Stimulated activated CD4-positive, alpha-beta T cell treated with anti-CD3 and anti-CD28 coated beads, Interleukin-12 subunit alpha, Interleukin-12 subunit beta, amount 100 ng/mL, for 4 hours (primary cell): ENCODE results near the gene CCDC83.
"Not testable (repeated sequence)": the region's sequence is repeated elsewhere in the genome, so short reads cannot be mapped to it uniquely, and the experiment has no call there.

Source experiments
- DNase-seq: peaks from one replicate; pipeline ENCODE4 v3.0.0-alpha.2; 2020

CCDC83 gene

GRCh38 chr11:85840932-85841331 is 14.3 kb upstream of the CCDC83 start:
- DNase-seq = not testable (repeated sequence)

DNA sequence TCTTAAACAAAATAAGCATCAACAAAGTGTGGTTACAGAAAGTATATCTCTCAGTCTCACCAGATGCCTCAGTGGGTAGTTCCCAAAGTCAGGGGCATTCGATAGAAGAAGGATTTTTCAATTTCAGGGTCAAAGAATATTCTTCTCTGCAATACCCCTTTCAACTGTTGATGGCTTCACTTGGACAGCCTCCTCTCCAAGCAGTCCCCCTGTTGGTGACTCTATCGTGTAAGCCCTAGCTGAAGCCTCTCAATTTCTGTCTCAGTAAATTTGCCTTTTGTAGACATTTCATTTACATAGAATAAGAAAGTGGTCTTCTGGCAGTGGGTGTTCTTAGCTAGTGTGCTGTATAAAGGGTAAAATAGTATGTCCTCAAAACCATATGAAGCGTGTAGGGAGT is 11.3 kb upstream of the CCDC83 start:
- DNase-seq = no peak

- no peak for DNase-seq
Observed at GRCh38 chr11:85844439-85845123, 10.6 kb upstream of the CCDC83 start.

DNA sequence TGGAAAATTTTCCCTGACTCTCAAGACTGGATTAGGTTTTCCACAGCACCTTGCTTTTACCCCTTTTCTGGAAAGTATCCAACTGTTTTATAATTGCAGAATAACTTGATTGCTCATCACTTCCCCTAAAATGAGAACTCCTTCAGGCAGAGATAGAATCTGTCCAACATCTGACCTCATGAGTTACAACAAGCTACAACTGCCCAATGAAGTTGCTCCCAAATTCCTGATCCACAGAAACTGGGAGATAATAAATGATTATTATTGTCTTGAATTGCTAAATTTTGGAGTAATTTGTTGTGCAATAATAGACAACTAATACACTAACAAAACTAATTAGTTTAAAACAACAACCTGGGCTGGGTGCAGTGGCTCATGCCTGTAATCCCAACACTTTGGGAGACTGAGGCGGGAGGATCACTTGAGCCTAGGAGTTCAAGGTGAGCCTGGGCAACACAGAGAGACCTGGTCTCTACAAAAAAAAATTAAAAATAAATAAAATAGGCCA is 10.0 kb upstream of the CCDC83 start:
- DNase-seq = no peak

- no peak for DNase-seq
Observed at GRCh38 chr11:85847436-85847835, 7.7 kb upstream of the CCDC83 start.

- DNase-seq = no peak
Observed at GRCh38 chr11:85848006-85848405, 7.2 kb upstream of the CCDC83 start.

GRCh38 chr11:85848556-85848955 is 6.6 kb upstream of the CCDC83 start:
- no peak for DNase-seq

GRCh38 chr11:85852754-85853153 is 2.4 kb upstream of the CCDC83 start:
- not testable (repeated sequence) for DNase-seq

GRCh38 chr11:85853541-85853940 is 1.6 kb upstream of the CCDC83 start:
- not testable (repeated sequence) for DNase-seq

- no peak for DNase-seq
Observed at GRCh38 chr11:85854212-85854556, 999 bp upstream of the CCDC83 start.

- peak; percentile 89 for DNase-seq
Observed at GRCh38 chr11:85854557-85855340, 434 bp upstream of the CCDC83 start.

DNA sequence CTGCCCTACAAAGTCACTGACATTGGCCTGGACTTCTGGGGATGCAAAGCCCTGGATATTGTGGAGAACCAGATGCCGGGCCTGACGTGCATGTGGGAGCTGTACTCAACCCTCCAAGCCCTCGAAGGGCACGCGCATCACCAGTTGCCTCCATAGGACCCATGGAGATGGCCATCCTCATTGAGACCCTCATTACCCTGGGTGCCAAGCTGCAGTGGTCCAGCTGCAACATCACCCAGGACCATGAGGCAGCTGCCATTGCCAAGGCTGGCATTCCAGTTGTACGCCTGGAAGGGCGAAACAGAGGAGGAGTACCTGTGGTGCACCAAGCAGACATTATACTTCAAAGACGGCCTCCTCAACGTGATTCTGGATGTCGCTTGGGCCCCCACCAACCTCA is 1.9 kb downstream of the CCDC83 start:
- no peak for DNase-seq

DNA sequence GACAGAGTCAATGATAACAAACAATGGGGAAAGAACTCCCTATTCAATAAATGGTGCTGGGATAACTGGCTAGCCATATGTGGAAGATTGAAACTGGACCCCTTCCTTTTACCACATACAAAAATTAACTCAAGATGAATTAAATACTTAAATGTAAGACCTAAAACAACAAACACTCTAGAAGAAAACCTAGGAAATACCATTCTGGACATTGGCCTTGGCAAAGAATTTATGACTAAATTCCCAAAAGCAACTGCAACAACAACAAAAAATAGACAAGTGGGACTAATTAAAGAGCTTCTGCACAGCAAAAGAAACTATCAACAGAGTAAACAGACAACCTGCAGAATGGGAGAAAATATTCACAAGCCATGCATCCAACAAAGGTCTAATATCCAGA is 4.4 kb downstream of the CCDC83 start:
- DNase-seq = not testable (repeated sequence)

GRCh38 chr11:85863855-85864254 is 8.7 kb downstream of the CCDC83 start:
- no peak for DNase-seq

- DNase-seq = no peak
Observed at GRCh38 chr11:85866137-85866827, 11.1 kb downstream of the CCDC83 start.

GRCh38 chr11:85867751-85868150 is 12.6 kb downstream of the CCDC83 start:
- DNase-seq = no peak

DNA sequence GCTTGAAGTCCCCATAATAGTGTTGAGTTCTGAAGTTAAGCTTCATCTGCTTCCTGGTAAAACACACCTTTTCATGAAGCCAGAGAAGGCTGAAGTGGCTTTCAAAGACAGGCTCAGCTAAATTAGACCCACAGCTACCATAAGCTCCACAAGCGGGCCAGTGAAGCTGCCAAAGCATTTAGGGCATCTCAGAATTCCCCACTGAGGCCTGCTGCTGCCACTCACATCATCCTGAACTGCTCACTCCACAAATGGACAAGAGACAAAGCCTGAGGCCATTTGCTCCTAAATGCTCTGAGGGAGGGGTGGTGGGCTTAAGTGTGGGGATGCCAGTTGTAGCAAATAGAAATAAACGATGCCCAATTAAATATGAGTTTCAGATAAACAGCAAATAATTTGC is 14.6 kb downstream of the CCDC83 start:
- no peak for DNase-seq

GRCh38 chr11:85874265-85874664 is 19.1 kb downstream of the CCDC83 start:
- no peak for DNase-seq

DNA sequence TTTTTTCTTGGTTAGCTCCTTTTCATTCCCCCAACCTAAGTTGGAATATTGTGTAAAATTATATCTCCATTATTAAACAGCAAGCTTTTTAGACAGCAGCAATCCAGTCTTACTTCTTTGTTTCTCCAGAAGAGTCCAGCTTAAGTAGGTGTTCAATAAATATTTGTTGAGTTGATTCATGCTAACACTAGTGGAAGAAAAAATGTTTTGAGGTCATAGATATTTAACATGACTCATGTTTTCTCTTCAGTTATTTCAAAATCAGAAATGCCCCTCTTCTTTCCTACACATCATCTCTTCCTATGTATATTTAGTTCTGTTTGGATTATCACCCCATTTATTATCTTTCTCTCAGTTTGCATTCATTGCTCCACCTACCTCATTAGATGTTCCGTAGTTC is 20.3 kb downstream of the CCDC83 start:
- no peak for DNase-seq

- DNase-seq = no peak
Observed at GRCh38 chr11:85884581-85885021, 29.4 kb downstream of the CCDC83 start.

- DNase-seq = no peak
Observed at GRCh38 chr11:85886089-85887056, 31.2 kb downstream of the CCDC83 start.

- no peak for DNase-seq
Observed at GRCh38 chr11:85889108-85889507, 33.9 kb downstream of the CCDC83 start.
